ENCODE results near the gene SAMD4A.

SAMD4A gene

DNA sequence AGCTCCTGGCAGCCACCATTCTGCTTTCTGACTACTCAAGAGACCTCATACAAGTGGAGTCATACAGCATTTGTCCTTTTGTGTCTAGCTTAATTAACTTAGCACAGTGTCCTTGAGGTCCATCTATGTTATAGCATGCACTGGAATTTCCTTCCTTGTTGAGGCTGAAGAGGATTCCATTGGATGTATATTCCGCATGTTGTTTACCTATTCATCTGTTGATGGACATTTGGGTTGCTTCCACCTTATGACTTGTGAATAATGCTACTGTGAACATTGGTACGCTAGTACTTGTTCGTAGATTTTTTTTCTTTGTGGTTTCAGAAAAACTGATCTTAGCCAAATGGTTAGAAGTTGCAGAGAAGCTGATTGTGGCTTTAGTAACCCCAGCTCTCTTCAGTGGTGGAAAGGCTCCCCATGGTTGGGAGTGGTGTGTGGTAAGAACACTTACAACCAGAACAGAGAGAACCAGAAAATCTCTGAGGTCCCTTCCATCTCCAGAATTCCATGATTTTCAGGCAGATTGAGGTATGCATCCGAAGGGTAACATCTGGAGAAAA, 118.4 kb downstream of the SAMD4A start:
- no peak for DNase-seq (ENCODE audit: low spot score)

DNA sequence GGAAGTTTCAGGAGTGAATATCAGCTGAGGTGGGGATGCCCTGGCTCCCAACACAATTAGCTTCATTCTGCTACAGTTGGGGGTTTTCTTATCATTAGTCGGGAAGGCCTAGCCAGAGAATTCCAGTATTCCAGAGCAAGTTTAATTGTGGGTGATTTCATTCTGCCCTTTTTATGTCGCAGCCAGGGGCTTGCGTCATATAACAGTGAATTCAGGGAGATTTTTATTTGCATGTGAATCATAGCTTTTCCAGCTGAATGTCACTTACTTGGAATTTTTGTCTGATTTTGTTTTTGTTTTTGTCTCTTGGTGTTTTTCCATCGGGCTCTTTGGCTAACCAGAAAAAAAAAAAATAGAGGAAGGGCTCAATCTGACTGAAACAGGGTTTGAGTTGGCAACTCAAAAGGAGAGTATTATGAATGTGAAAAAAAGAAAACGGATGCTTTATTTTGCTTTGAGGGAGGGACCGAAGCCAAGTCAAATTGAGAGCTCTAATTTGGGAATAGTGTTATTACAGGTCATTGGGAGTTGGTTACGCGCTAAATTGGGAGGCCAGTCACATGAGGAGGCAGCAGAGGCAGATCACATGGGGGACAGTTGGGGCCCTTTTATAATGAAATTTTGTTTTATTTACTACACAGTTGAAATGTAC, 119.4 kb downstream of the SAMD4A start:
- DNase-seq (ENCODE audit: low spot score) = peak; percentile 59

DNA sequence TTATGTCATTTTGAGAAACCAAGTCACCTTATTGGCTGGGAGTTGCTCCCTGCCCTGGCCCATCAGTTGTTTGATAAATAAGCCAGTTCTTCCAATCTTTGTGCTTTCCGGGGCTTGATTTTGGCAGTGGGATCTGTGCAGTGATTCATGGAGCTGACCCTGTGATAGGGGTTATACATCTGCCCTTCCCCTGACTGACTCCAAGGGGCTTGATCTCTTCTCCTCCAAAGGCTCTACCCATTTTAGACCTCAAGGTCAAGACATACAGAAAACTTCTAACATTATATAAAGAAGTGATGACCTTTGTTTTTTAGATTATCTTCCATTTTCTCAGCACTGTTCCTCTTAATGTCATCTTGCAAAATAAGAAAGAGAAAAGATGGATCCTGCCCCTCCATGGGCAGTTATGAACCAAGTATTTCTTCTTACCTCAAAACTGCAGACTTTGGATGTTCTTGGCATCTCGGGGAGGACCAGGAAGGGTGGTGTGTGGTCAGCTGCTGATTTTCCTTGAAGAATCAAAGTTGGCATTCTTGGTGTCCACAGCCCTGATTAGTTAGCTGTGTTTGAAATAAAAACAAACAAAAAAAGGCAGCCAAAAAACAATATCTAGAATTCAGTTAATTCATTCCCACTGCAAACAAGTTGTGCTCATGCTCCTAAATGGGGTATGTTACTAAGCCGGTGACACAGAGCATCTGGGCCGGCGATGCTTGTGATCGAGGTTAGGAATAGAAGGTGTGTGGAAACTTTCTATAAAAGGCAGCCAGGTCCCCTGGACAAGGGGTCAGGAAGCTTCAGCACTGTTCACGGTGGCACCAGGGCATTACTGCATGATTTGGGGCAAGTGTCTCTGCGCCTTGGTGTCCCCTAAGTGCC, 120.2 kb downstream of the SAMD4A start:
- DNase-seq (ENCODE audit: low spot score) = no peak

DNA sequence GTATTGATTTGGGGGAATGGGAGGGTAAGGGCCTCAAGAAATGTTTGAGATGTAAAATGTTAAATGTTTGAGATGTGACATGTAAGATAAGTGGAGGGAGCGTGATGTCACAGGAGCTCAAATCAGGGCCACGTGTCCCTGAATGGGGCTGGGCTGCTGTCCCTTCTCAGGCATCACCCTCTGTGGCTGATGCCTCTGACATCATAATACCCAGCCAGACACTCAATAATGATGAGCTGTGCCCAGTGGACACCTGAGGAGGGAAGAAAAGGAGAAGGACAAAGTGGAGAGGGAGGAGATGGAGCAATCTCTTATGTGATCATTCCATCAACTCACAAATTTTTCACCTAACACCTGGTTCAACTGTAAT, 120.8 kb downstream of the SAMD4A start:
- DNase-seq (ENCODE audit: low spot score) = no peak

DNA sequence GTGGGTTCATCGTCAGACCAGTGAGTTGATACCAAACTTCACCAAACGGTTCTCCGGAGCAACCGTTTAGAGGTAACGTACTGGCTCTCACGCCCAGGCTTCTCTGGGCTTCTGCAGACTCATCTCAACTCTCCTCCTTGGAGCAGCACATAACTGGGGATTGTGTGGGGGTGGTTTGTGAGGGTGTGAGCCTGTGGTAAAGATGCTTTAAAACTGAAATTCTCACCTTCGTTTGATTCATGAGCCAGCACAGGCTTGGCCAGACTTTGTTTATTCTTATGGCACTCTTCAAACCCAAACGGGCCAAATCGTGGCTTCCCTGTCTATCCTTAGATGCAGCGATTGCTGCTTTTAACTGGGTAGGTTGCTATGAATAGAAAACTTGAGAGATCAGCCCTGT, 121.3 kb downstream of the SAMD4A start:
- DNase-seq (ENCODE audit: low spot score) = no peak

DNA sequence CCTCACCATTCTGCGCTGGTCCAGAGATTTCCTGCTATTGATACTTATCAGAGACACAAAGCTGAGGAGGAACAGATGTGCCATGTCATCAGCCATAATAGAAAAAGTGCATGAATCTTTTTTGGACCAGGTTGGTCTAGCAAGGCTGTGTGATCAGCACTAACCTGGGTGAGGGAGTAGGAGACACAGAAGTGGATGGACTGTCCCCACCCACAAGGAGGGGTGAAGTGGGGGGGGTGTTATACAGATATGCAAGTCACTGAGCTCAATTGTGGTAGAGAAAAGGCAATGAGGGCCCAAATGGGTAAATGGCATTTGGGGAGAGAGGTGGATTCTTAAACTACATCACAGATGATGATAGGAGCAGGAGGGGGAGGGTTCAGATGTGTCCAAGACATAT, 123.0 kb downstream of the SAMD4A start:
- DNase-seq (ENCODE audit: low spot score) = no peak

DNA sequence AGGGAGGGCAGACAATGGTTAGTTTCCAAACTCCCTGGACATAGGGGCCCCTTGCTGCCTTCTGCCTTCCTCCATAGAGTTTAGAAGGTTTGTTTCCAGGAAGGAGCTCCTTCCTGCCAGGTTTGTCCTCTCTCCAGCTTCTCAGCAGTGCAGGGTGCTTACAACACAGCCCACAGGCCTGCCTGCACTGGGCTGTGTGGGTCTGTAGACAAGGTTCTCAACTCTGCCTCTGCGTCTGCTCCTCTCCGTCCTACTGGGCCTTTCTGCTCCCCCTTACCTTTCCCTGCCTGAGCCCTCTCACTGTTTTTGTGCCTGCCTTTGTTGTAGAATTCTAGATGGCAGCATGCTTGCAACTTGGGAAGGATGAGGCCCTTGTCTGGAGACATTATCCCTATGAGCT, 124.0 kb downstream of the SAMD4A start:
- DNase-seq (ENCODE audit: low spot score) = no peak

DNA sequence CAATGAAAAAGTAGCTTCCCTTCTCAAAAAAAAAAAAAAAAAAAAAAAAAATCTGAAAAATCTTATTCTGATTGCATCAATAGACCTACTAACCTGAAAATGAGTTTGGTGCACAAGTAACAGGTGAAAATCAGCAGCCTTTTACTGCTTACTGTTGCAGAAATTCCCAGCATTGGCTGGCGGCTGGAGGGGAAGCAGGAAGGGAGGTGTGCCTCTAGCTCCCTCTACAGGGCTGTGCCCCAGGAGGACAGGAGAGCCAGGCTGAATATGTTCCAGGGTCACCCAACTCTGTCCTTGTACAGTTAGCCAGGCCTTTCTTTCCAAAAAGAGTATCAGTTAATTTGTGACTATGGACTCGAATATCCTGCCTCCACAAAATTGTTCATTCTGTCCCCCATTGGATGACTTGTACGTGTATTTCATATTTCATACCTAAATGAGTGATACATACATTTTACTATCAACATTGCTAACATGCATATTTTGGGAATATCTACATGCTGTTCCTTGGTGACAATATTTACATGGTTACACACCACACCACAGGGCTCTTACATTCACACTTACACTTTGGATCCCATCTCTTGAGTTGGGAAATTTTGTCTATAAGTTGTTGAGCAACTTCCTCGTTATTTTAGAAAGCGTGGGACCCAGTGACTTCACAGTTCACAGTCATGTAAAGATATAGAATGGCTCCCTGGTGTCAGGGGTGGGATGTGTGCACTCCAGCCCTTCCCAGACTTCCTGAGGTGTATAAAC, 124.8 kb downstream of the SAMD4A start:
- peak; percentile 77 for DNase-seq (ENCODE audit: low spot score)

DNA sequence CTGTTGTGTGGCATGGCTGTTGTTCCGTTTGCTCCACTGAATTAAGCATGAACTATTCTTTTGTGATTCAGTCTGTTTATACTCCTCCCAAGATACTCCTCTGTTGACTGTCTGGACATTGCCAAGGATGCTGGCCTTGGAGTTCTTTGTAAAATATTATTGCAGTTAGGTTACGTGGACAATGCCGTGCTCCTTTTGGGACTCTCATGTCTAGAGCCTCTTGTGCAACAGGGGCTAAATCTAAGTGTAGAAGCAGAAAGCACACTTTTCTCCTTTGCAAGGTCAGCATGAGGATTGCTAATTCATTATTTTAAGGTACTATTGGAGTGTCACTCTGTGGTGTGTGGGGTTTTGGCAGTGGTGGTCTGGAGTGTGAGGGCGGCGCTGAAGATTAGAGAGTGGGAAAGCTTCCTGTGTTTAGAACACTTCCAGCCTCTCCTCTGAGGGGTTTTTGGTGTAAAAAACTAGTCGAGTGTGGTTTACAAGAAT, 125.4 kb downstream of the SAMD4A start:
- DNase-seq (ENCODE audit: low spot score) = no peak

DNA sequence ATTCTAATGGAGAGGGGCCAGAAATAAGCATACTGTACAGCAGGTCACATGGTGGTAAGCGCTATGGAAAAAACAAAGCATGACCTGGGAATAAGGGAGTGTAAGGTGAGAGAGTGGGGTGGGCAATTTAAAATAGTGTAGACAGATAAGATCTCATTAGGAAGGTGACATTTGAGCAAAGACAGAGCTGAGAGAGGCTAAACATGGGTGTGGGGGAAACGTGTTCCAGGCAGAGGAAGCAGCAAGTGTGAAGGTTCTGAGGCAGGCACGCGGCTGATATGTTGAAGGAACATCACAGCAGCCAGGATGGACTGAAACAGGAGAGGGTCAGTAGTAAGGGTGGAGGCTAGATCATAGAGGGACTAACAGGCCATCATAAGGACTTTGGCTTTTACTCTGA, 126.8 kb downstream of the SAMD4A start:
- DNase-seq (ENCODE audit: low spot score) = no peak

DNA sequence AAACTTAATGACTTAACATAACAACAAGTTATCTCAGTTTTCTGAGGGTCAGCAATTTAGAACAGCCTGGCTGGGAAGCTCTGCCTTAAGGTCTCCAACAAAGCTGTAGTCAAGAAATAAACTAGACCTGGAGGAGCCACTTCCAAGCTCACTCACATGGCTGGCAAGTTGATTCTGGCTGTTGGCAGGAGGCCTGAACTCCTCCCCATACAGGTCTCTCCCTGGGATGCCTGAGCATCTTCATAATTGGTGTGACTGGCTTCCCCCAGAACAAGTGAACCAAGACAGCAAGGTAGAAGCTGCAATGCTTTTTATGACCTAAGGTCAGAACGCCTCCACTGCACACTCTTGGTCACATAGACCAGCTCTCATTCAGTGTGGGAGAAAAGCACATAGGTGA, 128.3 kb downstream of the SAMD4A start:
- DNase-seq (ENCODE audit: low spot score) = peak; percentile 59

DNA sequence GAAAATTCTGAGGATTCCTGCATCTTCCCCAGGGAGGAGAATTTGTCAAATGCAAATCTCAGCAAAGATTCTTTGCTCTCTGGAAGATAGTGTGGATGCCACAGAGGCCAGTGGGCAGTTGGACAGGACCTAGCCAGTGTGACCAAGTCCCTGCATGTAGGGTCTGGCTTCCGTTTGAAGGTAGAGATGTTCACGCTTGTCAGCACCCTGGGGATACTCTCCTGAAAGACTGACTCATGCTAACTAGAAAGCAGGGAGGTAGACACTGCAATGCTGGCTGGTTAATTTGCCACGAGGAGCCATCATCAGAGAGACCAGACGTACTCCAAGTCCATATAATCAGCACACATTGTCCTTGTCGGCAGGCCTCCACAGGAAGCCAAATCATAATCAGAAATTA, 130.1 kb downstream of the SAMD4A start:
- DNase-seq (ENCODE audit: low spot score) = peak; percentile 53

DNA sequence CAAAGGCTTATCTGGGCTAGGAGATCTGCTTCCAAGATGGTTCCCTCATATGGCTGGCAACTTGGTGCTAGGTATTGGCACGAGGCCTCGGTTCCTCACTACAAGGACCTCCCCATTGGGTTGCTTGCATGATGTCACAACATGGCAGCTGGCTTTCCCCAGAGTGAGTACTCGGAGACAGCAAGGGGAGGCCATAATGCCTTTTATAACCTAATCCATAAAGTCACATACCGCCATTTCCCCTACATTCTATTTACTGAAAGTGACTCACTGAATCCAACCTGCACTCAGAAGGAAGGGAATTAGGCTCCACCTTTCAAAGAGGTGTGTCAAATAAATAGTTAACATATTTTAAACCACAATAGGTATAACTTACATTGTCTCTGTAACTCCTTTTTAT, 130.9 kb downstream of the SAMD4A start:
- DNase-seq (ENCODE audit: low spot score) = peak; percentile 50

DNA sequence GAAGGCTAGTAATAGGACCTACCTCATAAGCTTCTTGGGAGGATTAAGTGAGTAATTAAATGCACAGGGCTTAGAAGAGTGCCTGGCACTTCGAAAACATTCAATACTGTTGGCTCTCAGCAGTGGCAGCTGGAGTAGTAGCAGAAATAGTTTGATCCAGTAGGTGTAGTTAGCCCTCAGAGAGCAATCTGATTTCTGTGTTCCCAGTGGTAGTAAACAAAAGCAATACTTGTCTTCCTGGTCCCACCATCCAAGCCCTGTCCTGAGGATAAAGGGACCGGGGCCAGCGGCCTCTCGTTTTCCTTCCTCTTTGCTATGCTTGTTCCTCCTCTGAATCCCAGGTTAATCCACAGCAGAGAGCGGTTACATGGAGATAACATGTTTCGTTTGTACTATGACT, 131.6 kb downstream of the SAMD4A start:
- no peak for DNase-seq (ENCODE audit: low spot score)

DNA sequence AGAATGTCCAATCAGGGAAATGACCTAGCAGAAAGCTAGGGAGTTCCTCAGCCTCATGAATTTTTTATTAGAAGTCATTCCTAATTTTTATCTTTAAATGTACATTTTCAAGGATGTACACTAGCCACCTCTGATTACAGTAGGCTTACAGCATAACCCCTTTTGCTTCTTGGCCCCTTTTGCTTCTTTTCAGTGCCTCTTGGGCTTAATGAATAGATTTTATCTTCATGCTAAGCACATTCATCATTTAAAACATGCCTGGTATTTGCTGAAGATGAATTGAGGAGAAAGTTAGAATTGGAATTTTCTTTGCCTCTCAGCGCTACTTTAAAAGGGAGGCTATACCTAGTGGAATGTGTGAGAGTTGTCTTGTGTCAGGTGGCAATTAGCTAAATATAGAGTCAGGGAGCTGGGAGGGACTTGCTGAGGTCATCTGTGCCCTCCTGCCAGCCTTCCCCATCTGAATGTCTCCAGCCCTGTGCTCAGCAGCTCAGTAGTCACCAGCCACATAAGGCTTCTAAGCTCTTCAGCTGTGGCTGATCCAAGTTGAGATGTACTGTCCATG, 132.1 kb downstream of the SAMD4A start:
- DNase-seq (ENCODE audit: low spot score) = peak; percentile 83

DNA sequence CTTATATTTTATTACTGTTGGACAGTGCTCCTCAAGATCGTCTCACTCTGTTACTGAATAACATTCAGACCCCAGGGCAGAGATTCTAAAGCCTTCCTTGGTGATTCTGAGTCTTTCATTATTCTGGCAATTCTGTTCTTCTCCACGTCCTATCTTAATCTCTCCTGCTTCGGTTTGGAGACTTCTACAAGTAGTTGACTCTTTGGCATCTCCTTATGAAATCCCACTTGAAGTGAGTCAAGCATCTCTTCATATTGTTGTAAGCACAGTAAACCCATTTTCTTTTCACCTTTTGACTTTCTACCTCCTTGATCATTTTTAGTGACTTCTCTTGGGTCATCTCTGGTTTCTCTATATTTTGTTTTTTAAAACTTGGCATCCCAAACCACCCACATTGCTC, 132.8 kb downstream of the SAMD4A start:
- DNase-seq (ENCODE audit: low spot score) = no peak

DNA sequence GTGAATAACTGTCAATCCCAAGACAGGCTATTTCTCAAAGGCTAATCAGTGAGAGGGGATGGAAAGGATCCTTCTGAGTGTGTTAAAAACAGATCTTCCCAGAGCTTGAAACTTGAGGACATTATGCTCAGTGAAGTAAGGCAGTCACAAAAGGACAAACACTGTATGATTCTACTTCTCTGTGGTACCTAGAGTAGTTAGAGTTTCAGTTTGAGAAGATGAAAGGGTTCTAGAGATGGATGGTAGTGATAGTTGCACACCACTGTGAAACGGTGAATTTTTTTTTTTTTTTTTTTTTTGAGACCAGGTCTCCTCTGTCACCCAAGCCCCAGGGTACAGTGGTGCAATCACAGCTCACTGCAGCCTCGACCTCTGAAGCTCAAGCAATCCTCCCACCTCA, 133.8 kb downstream of the SAMD4A start:
- no peak for DNase-seq (ENCODE audit: low spot score)

DNA sequence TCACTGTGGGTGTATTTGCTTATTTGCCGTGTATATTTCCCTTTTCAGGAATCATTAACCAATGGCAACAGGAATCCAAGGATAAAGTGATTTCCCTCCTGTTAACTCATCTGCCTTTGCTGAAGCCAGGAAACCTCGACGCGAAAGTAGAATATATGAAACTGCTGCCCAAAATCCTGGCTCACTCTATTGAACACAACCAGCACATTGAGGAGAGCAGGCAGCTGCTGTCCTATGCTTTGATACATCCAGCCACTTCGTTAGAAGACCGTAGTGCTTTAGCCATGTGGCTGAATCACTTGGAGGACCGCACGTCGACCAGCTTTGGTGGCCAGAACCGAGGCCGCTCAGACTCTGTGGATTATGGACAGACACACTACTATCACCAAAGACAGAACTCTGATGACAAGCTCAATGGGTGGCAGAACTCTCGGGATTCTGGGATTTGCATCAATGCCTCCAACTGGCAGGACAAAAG, 135.1 kb downstream of the SAMD4A start:
- DNase-seq (ENCODE audit: low spot score) = no peak

DNA sequence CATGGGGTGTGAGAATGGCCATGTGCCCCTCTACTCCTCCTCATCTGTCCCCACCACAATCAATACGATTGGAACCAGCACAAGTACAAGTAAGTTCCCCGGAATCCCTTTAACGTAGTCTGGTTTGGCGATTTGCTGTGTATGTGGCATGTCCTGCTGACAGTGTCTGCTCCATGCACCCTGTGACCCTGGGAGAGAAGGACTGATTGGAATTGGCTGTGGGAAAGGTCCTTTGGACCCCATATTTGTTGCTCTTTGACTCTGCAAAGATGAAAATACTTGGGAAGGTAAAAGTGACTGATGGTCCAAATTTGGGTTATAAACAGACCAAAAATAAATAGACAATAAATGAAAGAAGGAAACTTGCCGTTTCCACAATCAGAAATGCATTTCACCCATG, 135.6 kb downstream of the SAMD4A start:
- no peak for DNase-seq (ENCODE audit: low spot score)

DNA sequence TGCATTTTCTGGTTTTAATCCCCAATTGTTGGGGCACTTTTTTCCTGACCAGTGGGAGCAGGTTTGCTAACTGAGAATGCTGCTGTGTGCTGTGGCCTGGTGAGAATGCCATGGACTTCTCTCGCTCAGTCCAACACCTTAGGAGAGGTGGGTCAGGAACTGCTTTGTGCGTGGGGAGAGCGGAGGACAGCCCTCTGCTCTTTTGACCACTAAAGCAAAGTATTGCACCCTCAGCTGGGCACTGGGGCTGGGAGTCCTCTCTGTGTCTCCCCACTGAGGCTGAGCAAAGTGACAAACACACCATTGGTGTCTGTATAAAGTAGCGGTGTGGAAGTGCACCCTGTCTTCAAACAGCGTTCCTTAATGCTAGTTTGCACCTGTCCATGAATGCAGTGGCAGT, 136.2 kb downstream of the SAMD4A start:
- no peak for DNase-seq (ENCODE audit: low spot score)

DNA sequence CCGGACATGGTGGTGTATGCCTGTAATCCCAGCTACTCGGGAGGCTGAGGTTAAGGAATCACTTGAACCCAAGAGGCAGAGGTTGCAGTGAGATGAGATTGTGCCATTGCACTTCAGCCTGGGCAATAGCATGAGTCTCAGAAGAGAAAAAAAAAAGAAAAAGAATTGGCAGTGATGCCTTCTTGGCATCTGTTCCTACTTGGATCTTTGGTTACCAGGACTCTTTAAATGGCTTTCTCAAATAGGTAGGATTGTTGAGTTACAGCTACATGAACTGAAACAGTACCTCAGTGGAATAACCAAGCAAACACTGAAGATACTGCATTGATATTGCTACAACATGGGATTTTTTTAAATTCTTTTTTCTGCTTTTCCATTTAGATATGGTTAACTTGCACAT, 136.8 kb downstream of the SAMD4A start:
- DNase-seq (ENCODE audit: low spot score) = no peak

DNA sequence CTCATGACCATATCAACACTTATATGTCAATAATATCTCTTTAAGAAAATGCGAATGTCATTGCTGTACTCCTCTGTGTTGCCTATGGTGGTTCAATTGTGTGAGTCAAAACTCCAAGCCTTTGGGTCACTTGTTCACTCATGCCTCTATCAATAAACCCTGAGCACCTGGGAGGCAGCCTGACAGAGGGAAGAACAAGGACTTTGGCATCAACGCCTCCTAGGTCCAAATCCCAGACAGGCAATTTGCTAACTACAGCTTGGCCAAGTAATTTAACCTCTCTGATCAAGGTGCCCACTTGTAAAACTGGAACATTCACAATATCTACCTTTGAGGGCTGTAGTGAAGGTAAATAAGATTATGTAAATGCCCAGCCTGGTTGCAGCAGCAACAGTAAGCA, 137.8 kb downstream of the SAMD4A start:
- DNase-seq (ENCODE audit: low spot score) = no peak
